Activated CD4-positive, CD25-positive, alpha-beta regulatory T cell treated with anti-CD3 and anti-CD28 coated beads, Interleukin-2, amount 50 U/mL, for 24 hours (primary cell): ENCODE results near the gene CNGA4.

Experiments used
- ATAC-seq, 2 donors: fragments of 150-1000 bp; cut with Tn5 transposase; one replicate each; pipeline ENCODE4 v1.10.0; 2021; ENCODE audit warnings: mild to moderate bottlenecking in 1 of 2, moderate library complexity in 1 of 2

CNGA4 gene, protein sequence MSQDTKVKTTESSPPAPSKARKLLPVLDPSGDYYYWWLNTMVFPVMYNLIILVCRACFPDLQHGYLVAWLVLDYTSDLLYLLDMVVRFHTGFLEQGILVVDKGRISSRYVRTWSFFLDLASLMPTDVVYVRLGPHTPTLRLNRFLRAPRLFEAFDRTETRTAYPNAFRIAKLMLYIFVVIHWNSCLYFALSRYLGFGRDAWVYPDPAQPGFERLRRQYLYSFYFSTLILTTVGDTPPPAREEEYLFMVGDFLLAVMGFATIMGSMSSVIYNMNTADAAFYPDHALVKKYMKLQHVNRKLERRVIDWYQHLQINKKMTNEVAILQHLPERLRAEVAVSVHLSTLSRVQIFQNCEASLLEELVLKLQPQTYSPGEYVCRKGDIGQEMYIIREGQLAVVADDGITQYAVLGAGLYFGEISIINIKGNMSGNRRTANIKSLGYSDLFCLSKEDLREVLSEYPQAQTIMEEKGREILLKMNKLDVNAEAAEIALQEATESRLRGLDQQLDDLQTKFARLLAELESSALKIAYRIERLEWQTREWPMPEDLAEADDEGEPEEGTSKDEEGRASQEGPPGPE

DNA sequence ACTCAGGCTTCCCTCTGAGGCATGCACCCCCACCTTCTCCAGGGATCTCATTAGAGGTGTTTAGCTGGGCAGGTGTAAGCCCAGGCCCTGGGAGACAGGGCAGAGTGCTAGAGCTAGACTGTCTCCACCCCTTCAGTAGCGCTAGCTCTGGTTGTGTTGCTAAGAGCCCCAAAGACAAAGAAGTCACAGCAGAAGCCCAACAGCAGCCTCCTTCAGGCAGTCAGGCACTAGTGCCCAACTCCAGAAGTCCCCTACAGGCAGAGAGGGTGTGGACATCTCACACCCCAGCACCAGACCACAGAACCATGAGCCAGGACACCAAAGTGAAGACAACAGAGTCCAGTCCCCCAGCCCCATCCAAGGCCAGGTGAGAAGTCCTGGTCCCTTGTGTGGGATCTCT lies at the start of gene CNGA4:
CNGA4 (plus strand) TSS at position 188 of the 400 bp plus-strand sequence; CDS start at position 306, 118 bp downstream.
- ATAC-seq: no peak

DNA sequence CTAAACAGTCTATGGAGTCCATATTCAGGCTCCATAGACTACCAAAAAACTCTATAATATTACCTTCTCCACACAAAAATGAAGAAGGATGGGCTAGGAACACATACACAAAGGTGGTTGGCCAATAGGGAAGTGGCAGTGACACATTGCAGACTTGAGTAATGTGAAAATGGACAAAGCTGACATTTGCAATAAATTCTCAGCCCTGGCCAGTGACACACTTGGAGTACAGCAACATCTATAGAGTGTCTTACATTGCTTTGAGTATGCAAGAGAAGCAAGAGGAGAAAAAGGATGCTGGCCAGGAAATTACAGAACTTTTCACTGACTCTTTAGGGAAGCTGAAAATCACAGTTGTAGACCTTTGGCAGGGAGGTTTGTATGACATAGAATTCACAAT lies 47.1 kb upstream of the CNGA4 start:
- no peak for ATAC-seq

DNA sequence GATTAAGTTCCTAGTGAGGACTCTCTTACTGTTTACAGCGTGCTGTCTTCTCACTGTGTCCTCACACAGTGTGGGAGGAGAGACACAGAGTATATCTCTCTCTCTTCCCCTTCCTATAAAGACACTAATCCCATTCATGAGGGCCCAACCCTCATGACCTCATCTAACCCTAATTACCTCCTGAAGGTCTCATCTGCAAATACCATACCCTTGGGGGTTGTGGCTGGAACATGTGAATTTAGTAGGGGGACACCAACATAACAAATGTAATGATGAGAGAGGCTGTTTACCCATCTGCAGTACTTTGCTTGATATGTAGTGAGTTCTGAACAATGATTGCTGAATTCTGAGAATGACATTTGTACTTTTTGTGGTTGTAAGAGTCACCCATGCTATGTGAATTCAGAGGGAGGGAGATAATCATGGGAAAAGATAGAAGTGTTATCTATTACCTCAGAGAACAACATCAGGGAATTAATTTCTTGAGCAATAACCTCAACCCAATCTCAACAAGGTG lies 44.8 kb upstream of the CNGA4 start:
- ATAC-seq: peak in 1 of 2 donors; percentile 34

DNA sequence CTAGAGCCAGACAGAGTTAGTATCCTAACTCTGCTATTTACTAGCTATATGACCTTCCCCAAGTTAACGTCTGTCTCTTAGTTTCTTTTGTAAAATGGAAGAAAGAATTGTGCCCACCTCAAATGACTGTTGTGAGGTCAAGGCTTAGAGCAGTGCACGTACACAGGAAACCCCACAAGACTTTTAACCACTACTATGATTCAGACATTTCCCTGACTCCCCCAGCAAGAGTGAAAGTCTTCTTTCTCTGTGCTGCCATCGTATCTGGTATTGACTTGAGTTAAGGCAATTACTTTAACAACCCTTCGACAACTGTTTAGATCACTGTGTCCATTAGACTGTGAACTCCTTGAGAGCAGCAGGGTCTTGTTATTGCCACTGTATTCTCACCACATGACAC lies 42.5 kb upstream of the CNGA4 start:
- peak in 1 of 2 donors; percentile 64 for ATAC-seq

DNA sequence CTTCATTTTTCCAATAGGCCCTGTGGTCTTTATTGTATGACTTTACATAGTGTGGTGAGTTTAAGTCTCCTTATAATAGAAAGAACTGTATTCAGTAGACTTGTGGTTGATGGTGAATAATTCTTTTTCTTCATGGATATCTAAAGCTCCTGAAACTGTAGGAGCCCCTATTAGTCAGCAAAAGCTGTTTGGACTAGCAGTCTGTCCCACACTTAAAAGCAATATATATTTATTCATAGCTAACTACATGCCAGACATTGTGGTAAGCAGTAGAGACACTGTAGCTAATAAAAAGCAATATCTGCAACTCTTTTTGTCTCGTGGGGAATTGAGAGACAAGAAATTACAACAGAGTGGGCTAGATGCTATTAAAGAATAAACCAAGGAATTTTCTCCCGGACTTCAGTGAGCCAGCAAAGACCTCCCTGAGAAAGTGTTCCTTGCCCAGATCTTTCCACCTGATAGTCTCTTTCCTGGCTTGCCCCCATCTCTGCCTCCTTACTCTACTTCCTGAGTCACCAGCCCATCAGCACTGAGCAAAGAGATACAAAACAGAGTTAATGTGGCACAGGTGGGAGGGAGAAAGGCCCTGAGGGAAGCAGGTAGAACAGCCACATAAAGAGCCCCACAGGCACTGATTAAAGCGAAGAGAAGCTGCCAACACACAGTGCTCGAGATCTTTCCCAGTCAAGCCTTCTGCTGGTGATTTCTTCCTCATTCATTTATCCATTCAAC lies 41.3 kb upstream of the CNGA4 start:
- ATAC-seq: no peak

DNA sequence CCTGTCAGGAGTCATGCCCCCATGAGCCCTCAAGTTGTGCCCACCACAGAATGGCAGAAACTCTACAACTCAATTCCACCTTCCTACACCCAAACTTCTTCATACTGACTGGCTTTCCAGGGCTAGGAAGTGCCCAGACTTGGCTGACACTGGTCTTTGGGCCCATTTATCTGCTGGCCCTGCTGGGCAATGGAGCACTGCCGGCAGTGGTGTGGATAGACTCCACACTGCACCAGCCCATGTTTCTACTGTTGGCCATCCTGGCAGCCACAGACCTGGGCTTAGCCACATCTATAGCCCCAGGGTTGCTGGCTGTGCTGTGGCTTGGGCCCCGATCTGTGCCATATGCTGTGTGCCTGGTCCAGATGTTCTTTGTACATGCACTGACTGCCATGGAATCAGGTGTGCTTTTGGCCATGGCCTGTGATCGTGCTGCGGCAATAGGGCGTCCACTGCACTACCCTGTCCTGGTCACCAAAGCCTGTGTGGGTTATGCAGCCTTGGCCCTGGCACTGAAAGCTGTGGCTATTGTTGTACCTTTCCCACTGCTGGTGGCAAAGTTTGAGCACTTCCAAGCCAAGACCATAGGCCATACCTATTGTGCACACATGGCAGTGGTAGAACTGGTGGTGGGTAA lies 39.6 kb upstream of the CNGA4 start, which contains the start of gene OR52W1:
OR52W1 (plus strand) TSS at position 51 of the 637 bp plus-strand sequence; CDS start at position 51, 0 bp downstream.
- no peak for ATAC-seq

DNA sequence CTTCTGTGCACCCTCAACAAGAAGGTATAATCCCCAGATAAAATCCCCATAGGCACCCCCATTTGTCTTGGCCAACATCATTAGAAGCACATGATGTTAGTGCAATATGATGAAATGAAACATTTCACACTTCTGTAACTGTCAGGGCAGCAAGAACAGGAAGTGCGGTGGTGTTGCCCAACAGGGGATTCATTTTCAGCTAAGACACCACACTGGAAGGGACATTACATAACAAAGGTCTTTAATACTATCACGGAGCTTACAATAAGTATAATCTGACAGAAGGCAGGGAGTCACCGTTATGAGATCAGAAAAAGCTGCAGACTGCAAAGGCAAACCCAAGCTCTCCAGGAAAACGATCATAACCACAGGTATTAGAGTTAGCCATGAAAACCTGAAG lies 37.9 kb upstream of the CNGA4 start:
- no peak for ATAC-seq

DNA sequence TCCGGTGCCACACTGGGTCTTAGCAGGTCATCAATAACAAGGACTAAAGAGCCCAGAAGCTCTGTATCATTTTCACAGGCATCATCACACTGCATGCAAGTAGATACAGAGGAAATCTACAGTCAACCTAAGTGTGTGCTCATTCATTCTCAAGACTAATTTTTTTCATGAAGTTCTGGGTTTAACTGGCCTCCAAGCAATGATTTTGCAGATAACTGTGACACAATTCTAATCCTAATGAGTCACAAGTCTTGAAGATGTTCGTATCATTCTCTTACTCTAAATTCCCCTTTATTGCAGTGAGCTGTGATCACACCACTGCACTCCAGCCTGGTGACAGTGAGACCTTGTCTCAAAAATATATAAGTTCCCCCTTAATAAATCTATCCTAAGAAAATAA lies 37.4 kb upstream of the CNGA4 start:
- peak; percentile 57 to 58 for ATAC-seq

DNA sequence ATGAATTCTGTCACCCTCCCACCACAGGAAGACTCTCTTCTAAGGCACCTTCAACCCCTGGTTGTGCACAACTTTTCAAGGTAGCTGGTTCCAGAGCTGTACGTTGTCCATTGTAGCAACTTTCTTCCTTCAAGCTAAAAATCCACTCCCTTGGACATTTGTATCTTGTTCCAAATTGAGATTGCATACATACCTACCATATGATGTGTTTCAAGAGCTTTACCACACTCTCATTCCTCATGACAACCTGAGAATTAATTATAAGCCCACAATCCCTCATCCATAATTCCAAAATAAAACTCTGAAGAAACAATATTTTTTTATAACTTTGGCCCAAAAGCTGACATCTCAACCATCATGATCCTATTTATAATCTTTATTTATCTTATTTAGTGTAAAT lies 36.8 kb upstream of the CNGA4 start:
- no peak for ATAC-seq

DNA sequence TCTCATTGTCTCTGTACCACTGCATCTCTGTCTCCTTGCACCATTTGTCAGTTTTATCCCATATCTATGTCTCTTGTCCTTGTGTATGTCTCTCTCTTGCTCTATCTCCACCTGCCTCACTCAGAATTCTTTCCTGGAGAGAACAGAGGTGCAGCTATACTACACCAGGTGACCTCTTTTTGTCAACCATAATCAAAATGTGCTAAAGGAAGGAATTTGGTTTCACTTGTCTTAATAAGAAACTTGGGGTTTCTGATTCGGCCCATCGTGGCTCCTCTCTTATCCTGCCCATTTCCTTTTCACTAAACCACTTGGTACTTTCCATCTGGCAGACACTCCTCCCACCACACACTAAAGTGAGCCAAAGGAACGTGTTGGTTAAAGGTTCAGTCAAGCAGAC lies 35.6 kb upstream of the CNGA4 start:
- ATAC-seq: no peak

DNA sequence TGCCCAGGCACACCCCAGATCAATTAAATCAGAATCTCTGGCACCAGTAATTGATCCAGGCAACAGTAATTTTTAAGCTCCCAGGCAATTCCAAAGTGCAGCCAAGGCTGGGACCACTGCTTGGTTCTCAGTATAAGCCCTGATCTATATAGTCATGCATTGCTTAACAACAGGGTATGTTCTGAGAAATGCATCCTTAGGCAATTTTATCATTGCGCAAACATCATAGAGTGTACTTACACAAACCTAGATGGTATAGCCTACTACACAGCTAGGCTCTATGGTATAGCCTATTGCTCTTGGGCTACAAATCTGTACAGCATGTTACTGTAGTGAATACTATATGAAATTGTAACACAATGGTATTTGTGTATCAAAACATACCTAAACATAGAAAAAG lies 34.2 kb upstream of the CNGA4 start:
- no peak for ATAC-seq

DNA sequence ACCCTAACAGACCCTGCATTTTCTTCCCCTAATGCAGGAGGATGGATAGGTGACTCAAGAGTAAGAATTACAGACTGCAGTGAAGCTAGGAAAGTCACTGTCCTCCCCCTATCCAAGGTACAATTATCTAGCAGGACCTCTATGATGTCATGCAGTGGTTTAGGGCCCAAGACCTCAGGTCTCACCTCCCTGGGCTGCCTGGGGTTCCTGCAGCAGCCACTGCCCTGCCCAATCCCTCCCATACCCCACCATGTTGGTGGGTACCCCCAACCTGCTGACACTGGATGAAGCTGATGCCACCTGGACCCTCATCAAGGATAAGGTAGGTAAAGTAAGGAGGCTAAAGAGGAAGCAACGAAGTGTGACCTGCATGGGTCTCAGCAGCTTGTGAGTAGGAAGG lies 33.5 kb upstream of the CNGA4 start, which contains the start of gene C11orf42:
C11orf42 (plus strand) TSS at position 192 of the 400 bp plus-strand sequence; CDS start at position 251, 59 bp downstream.
- ATAC-seq: no peak

DNA sequence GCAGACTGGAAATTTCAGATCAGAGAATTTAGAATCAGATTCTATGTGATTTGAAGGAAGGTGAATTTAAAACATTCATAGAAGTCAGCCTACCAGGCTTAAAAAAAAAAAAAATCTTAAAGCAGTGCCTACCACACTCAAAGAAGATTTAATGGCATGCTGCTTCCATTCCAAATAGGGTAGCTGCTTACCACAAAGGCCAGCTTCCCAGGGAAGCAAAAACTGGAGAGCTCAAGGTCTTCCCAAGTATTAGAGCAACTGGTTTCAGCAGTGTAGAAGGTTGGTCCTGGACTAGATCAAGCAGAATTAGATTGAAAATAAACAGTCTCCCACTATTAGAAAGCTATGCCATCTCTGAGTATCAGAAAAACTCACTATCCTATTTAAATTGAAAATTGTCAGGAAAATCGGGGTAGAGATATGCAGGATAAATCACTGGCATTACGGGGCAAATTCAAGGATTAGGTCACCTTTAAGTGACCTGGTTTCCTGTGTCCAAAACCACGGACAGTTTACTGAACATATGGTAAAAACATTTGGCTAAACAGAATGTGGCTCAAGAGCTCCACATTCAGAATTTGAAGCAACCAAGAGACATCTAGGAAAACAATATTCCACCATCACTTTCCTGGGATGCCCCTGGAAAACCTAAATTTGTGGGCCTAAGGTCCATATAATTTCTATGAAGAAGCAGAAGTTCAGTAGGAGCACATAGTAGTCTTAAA lies 32.3 kb upstream of the CNGA4 start:
- ATAC-seq: no peak

DNA sequence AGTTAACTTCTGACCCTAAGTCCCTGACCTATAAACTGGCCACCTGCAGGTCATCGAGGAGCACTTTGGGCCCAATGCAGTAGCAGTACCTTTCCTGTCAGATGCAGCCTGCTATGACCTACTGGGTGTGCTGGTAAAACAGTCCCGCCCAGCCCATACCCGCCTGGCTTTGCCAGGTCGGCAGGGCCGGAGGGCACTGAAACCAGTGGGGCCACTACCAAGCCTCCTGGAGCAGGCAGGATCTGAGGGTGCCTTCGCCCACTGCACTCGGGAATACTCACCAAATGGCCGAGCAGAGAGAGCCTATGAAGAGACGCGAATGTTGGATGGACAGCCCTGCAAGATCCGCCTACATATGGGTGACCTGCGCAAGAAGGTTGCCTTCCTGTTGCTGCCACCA lies 29.1 kb upstream of the CNGA4 start:
- no peak for ATAC-seq

DNA sequence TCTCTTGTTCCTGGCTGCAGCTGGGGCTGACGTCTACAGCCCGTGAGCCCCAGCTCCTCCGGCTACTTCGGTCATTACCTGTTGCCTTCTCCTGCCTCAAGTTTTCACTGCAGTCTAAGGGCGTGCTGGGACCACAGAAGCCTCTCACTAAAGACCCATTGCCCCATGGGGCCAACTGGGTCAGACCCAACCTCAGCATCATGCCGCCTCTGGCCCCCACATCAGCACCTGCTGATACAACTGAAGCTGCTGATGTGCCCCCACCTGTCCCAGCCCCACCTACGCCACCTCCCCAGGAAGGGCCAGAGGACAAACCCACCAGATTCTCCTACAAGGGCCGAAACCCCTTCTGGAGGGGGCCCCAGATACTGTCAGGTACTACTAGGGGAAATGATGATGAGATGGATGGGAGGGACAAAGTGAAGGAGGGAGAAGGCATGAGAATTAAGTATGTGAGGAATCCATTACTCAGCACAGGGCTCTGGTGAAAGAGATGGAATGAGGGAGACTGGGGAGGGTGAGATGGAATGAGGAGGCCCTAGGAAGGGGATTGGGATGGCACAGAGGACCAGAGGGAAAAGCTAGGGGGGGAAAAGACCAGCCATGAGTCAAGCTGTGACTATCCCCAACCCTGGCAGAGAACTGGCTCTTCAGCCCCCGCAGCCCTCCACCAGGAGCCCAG lies 28.5 kb upstream of the CNGA4 start:
- ATAC-seq: no peak

DNA sequence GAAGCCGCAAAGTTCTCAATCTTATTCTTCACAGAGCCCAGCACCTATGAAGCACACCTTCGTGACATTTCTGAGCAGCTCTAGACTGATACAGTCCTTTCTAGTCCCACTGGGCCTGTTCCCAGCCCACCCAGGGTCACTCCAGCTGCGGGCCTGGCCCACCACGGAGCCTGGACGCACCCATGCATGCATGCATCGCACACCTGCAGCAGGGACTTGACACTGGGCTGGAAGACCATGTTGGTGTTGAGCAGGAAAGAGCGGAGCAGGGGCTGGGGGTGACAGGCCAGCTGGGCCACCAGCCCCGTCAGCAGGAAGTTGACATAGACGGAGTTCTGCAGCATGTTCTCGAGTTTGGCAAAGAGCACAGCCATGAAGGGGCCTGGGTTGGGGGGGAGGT lies 24.4 kb upstream of the CNGA4 start:
- ATAC-seq: no peak

DNA sequence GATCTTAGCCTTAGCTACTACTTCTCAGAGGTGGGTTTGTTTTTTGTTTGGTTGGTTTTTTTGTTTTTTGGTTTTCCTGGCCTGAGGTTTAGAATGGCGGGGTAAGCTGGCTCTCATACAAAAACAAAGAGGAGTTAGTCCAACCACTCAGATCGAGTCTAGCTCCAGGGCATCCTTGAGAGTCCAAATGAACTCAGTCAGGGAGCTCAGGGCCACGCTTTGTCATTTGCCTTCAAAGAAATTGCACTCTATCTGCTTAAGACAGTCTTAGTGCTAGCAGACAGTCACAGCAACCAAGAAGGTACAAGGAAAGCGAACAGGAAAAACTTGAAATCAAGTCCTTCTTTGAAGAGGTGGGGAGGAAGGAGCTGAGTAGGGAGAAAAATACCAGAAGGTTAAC lies 22.4 kb upstream of the CNGA4 start:
- ATAC-seq: no peak

DNA sequence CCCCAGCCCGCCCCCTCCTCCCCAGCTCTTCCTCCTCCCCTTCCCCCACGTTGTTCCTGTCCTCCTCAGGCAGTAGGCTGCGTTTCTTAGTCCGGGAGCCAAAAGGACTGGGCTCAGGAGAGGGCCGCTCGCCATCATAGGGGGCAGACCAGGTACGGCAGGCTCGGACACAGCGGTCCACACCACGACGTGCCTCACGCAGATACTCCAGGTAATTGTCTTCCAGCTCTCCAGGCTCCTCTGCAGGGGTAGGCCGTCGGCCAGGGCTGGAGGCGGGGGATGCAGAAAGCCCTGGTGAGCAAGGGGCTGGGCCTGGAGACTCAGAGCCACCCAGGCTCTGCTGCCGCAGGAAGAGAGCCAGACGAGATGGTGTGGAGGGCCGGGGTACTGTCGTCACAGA lies 21.2 kb upstream of the CNGA4 start:
- no peak for ATAC-seq

DNA sequence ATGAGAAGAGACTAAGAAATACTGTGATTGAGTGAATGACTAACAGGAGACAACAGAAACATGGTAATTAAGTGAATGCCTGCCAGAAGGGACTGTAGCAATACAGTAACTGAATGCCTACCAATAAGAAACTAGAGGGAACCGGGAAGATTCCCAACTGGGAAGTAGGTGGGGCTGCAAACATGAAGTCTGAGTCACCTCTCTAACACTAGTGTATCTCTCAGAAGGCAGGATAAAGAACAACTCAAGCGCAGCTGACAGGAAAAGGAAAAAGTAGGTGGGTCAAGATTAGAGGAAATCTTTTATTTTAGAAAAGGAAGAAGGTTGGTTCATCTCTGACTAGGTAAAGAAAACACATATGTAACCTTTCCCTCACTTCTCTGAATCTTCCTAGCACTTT lies 19.5 kb upstream of the CNGA4 start:
- ATAC-seq: no peak

DNA sequence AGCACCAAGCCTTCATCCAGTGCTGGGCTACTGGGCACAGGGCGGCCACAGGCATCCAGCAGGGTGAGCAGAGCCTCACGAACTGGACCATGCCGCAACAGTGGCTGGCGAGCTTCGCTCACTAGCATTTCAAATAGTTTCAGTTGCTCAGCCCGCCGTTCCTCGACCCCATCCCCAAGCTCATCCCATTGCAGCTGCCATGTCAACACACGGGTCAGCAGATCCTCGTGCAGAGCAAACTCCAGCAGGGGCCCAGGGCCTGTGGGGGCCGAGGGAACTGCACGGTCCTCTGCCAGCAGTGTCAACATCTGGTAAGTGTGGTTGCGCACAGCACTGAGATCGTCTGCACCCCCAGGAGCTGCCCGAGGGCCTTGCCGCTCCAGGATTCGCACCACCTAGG lies 15.0 kb upstream of the CNGA4 start:
- ATAC-seq: no peak

DNA sequence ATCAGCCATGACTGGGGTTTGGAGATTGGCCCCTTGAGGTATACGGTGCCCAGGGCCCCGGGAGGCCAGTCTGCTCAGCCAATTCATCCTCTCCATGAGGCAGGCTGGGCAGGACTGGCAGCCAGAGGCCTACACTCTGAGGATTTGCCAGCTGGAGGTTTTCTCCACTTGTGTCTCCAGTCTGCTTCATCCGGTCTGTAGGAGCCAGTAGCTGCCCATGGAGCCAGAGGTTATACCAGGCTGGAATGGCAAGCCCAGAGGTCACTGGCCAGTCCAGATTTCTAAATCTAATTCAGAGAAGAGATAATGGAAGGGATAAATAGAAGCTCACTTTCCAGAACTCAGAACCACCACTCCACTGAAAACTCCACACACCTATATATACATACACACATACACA lies 14.5 kb upstream of the CNGA4 start:
- ATAC-seq: no peak

DNA sequence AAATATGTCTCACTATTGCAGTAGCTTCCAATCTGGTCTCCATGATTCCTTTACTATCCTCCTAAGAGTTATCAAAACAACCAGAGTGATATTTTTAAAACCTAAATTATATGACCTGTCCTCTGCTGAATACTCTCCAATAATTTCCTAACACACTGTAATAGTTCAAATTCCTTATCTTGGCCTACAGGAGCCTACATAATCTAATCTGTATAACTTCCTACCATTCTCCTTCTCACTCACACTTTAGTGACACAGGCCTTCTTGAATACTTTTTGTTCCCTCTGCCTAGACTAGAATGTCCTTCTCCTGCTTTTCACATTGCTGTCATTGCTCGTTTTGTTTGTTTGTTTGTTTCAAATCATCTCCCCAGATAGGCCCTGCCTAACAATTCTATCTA lies 13.9 kb upstream of the CNGA4 start:
- no peak for ATAC-seq
